ENCODE results near the gene CNPY3.

Gene CNPY3

GRCh38 chr6:42984924-42985475, 55.7 kb downstream of the CNPY3 start:
- peak; percentile 11 for DNase-seq

GRCh38 chr6:42987533-42988451, 58.5 kb downstream of the CNPY3 start:
- DNase-seq: no peak

GRCh38 chr6:42988486-42989020, 59.3 kb downstream of the CNPY3 start:
- DNase-seq: no peak
